ENCODE data around the gene ELAVL1.
"Not testable (repeated sequence)": the region's sequence is repeated elsewhere in the genome, so short reads cannot be mapped to it uniquely, and the experiment has no call there.

GRCh38 chr19:8024256-8024655, 18.8 kb upstream of the ELAVL1 start:
- TF ChIP-seq, protein P1, sequence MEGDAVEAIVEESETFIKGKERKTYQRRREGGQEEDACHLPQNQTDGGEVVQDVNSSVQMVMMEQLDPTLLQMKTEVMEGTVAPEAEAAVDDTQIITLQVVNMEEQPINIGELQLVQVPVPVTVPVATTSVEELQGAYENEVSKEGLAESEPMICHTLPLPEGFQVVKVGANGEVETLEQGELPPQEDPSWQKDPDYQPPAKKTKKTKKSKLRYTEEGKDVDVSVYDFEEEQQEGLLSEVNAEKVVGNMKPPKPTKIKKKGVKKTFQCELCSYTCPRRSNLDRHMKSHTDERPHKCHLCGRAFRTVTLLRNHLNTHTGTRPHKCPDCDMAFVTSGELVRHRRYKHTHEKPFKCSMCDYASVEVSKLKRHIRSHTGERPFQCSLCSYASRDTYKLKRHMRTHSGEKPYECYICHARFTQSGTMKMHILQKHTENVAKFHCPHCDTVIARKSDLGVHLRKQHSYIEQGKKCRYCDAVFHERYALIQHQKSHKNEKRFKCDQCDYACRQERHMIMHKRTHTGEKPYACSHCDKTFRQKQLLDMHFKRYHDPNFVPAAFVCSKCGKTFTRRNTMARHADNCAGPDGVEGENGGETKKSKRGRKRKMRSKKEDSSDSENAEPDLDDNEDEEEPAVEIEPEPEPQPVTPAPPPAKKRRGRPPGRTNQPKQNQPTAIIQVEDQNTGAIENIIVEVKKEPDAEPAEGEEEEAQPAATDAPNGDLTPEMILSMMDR (IDR thresholded peaks at IDR 0.05; ENCODE audit: poor library complexity), result not testable (repeated sequence)
- not testable (repeated sequence) for TF ChIP-seq EZH2 (IDR thresholded peaks at IDR 0.05; ENCODE audit: borderline replicate concordance)

Data from hepatocyte (in vitro differentiated cells).